NT2/D1 (cell line): ENCODE measurements around the gene ANK3.

Source experiments
- SUZ12 ChIP-seq: IDR thresholded peaks from 2 replicates; pipeline ENCODE4 v1.6.1; 2011; ENCODE audit not compliant: insufficient read length, insufficient read depth; ENCODE audit errors: extremely low read depth
- YY1 ChIP-seq: IDR thresholded peaks from 2 replicates; pipeline ENCODE4 v1.6.1; 2011; ENCODE audit not compliant: insufficient read length, insufficient read depth
- ZNF274 ChIP-seq: IDR thresholded peaks from 2 replicates; pipeline ENCODE4 v1.6.1; 2011; ENCODE audit warnings: mild to moderate bottlenecking, low read depth, low read length

DNA sequence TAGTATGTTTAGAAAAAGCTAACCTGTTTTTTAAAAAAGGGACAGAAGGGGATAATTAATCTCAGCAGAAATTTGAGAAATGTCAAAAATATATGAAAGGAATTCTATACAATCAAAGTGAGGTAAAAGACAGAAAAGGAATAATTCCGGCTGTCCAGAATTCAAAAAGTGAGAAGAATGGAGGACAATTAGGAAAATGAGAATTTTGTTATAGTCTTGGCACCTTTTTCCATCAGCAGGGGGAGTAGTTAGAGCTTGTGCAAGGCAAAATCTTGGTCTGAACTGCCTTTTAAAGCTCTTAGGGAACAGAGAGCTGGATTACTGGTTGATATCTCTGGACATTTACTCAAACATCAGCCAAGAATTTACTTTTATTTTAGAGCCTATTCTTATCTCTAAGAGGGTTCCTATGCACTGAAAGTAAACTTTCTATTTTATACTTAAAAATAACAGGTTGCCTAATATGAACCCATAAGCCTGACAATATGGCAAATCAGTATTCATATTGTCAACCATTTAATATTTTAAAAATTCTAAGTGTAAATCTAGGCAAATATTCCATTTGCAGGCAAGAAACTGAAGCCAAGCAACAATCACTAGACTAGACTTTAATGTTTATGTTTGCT is 185.6 kb downstream of the ANK3 start:
- TF ChIP-seq YY1 = no peak
- TF ChIP-seq ZNF274 = no peak
- no peak for TF ChIP-seq SUZ12
